GM12865 (cell line): ENCODE measurements around the gene ACVR2A.

Source experiments
- DNase-seq: peaks from one replicate; pipeline ENCODE4 v3.0.0; 2010; ENCODE audit warnings: low read depth
- H3K4me3 ChIP-seq: 2 replicates; pipeline ENCODE4 v1.5.1; 2011; ENCODE audit warnings: mild to moderate bottlenecking, low read depth, low read length, control low read depth
- TF ChIP-seq, protein P1 (sequence below): IDR thresholded peaks from 2 replicates; pipeline ENCODE4 v1.5.1; 2011; ENCODE audit warnings: low read length, control low read depth, low read depth, inconsistent platforms; ENCODE audit not compliant: insufficient read depth; ENCODE audit errors: missing control alignments

ACVR2A gene

DNA sequence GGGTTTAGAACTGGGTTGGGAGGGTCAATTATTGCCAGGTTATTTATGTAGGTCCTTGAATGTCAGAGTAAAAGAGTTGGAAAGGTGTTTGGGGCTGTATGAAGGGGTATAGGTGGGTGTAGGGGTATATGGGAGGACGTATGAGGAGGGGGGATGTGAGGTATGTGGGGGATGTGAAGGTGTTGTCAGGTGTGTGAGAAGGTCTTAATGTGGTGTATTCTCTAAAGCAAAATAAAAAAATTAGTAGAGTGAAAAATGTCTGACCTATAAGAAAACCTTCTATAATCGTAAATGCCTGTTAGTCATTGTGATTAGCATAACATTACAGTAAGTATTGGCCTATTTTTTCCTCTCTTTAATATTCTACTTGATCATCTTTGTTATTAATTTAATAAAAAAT is 25.1 kb downstream of the ACVR2A start:
- TF ChIP-seq, protein P1, sequence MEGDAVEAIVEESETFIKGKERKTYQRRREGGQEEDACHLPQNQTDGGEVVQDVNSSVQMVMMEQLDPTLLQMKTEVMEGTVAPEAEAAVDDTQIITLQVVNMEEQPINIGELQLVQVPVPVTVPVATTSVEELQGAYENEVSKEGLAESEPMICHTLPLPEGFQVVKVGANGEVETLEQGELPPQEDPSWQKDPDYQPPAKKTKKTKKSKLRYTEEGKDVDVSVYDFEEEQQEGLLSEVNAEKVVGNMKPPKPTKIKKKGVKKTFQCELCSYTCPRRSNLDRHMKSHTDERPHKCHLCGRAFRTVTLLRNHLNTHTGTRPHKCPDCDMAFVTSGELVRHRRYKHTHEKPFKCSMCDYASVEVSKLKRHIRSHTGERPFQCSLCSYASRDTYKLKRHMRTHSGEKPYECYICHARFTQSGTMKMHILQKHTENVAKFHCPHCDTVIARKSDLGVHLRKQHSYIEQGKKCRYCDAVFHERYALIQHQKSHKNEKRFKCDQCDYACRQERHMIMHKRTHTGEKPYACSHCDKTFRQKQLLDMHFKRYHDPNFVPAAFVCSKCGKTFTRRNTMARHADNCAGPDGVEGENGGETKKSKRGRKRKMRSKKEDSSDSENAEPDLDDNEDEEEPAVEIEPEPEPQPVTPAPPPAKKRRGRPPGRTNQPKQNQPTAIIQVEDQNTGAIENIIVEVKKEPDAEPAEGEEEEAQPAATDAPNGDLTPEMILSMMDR: no peak
- DNase-seq: no peak
- H3K4me3 ChIP-seq: no peak overlapping the region

- H3K4me3 ChIP-seq: no peak overlapping the region
- TF ChIP-seq, protein P1: no peak
- no peak for DNase-seq
Observed at GRCh38 chr2:147872967-147873366, 28.1 kb downstream of the ACVR2A start.

- TF ChIP-seq, protein P1: no peak
- H3K4me3 ChIP-seq: no peak overlapping the region
- DNase-seq: no peak
Observed at GRCh38 chr2:147873859-147874483, 29.1 kb downstream of the ACVR2A start.

- TF ChIP-seq, protein P1: no peak
- H3K4me3 ChIP-seq: no peak overlapping the region
- no peak for DNase-seq
Observed at GRCh38 chr2:147879846-147880245, 35.0 kb downstream of the ACVR2A start.

- TF ChIP-seq, protein P1: no peak
- no peak overlapping the region for H3K4me3 ChIP-seq
- DNase-seq: no peak
Observed at GRCh38 chr2:147882631-147883030, 37.8 kb downstream of the ACVR2A start.

- TF ChIP-seq, protein P1: no peak
- no peak for DNase-seq
Observed at GRCh38 chr2:147884830-147885229, 40.0 kb downstream of the ACVR2A start.

GRCh38 chr2:147886136-147886535 is 41.3 kb downstream of the ACVR2A start:
- no peak overlapping the region for H3K4me3 ChIP-seq
- TF ChIP-seq, protein P1: no peak
- DNase-seq: no peak

More at GRCh38 chr2:147884830-147885229, 40.0 kb downstream of the ACVR2A start:
- H3K4me3 ChIP-seq: no peak overlapping the region
